Measurements from ENCODE around the gene RAD23A. TPM values are rescaled to one million over a fixed set of nuclear protein-coding genes. Genes with fewer than 3 reads are reported as not detected.
"Not testable (repeated sequence)": the region's sequence is repeated elsewhere in the genome, so short reads cannot be mapped to it uniquely, and the experiment has no call there.

RAD23A gene
- total RNA-seq, 2 donors from 2014 or later: 53.7 to 94.6 TPM

- no peak overlapping the region for H3K4me3 ChIP-seq
- DNase-seq (no peak), ATAC-seq (no peak)
- no peaks in the 10 kb centered on the region for H3K9me3 ChIP-seq
- no peaks in the 10 kb centered on the region for H3K27me3 ChIP-seq
- 59 to 66% methylated on average over 11 to 12 of the region's 12 CpGs for WGBS, 2 donors
- TF ChIP-seq CTCF (IDR thresholded peaks at IDR 0.05) (no peak), POLR2A (IDR thresholded peaks at IDR 0.05) (no peak)
- H3K27ac ChIP-seq: peak overlapping the region in 1 of 4 donors; percentile 0
- intact Hi-C loops (cut with DNase I): no loop called here
- peaks cover 1 to 20% of the 10 kb centered on the region in 2 donors for H3K36me3 ChIP-seq (replicated peaks in 1 of 2; ENCODE audit: insufficient read depth in 1 of 2, low read depth in 2 of 2)
- H3K4me1 ChIP-seq: peaks cover 38% of the 10 kb centered on the region
These were observed 8.3 kb downstream of the RAD23A start for GRCh38 chr19:12953799-12954611.

GRCh38 chr19:12954612-12954962 lies 8.9 kb downstream of the RAD23A start:
- DNase-seq: no peak
- 39% methylated on average over 1 of the region's 1 CpG; no CpG with 5 or more reads in 1 of the 2 donors for WGBS, 2 donors
- no peak for ATAC-seq
- Histone ChIP-seq H3K27me3 (no peaks in the 10 kb centered on the region), H3K4me1 (peaks cover 38% of the 10 kb centered on the region), H3K4me3 (no peak overlapping the region), H3K36me3 (replicated peaks in 1 of 2; ENCODE audit: insufficient read depth in 1 of 2, low read depth in 2 of 2) (peaks cover 0 to 16% of the 10 kb centered on the region in 2 donors), H3K27ac (peak overlapping the region in 1 of 4 donors; percentile 0), H3K9me3 (no peaks in the 10 kb centered on the region)
- intact Hi-C loops (cut with DNase I): no loop called here
- TF ChIP-seq CTCF (IDR thresholded peaks at IDR 0.05) (no peak), POLR2A (IDR thresholded peaks at IDR 0.05) (no peak)

GRCh38 chr19:12955575-12955974 lies 9.9 kb downstream of the RAD23A start:
- peaks cover 38% of the 10 kb centered on the region for H3K4me1 ChIP-seq
- 87 to 100% methylated on average over 5 to 9 of the region's 9 CpGs for WGBS, 2 donors

GRCh38 chr19:12955996-12956395 lies 10.3 kb downstream of the RAD23A start:
- H3K27me3 ChIP-seq: no peaks in the 10 kb centered on the region
- no peak for TF ChIP-seq CTCF (IDR thresholded peaks at IDR 0.05)
- no peak for TF ChIP-seq POLR2A (IDR thresholded peaks at IDR 0.05)
- DNase-seq: no peak
- intact Hi-C loops (cut with DNase I): no loop called here
- no peaks in the 10 kb centered on the region for H3K9me3 ChIP-seq
- no peak for ATAC-seq
- peaks cover 38% of the 10 kb centered on the region for H3K4me1 ChIP-seq
- peak overlapping the region in 3 of 4 donors; percentile 81 to 91 (median 90) for H3K27ac ChIP-seq
- peak overlapping the region; percentile 67 to 96 for H3K4me3 ChIP-seq
- WGBS, 2 donors: 28 to 40% methylated on average over 4 to 12 of the region's 12 CpGs
- H3K36me3 ChIP-seq (replicated peaks in 1 of 2; ENCODE audit: insufficient read depth in 1 of 2, low read depth in 2 of 2): peaks cover 0 to 6% of the 10 kb centered on the region in 2 donors

More at GRCh38 chr19:12955575-12955974, 9.9 kb downstream of the RAD23A start:
- DNase-seq; H3K36me3 ChIP-seq (replicated peaks in 1 of 2; ENCODE audit: insufficient read depth in 1 of 2, low read depth in 2 of 2); intact Hi-C loops (cut with DNase I); H3K4me3 ChIP-seq; H3K27me3 ChIP-seq; ATAC-seq; H3K9me3 ChIP-seq: not testable (repeated sequence)
- peak overlapping the region in 1 of 4 donors; percentile 12 for H3K27ac ChIP-seq

GRCh38 chr19:12956446-12957388 lies 11.1 kb downstream of the RAD23A start, which contains the start of gene GADD45GIP1:
TSS of gene GADD45GIP1 (minus strand) at chr19:12957223. CDS start at chr19:12957212, 11 bp downstream.
- no peaks in the 10 kb centered on the region for H3K27me3 ChIP-seq
- intact Hi-C loops (cut with DNase I): no loop called here
- H3K36me3 ChIP-seq (replicated peaks in 1 of 2; ENCODE audit: insufficient read depth in 1 of 2, low read depth in 2 of 2): peaks cover 0 to 6% of the 10 kb centered on the region in 2 donors
- H3K27ac ChIP-seq: peak within 1 kb of the TSS; percentile 64 to 91 (median 86)
- DNase-seq (peak; percentile 80 to 85 (median 80)), ATAC-seq (peak; percentile 96)
- WGBS, 2 donors: 4 to 7% methylated on average over 40 to 70 of the region's 84 CpGs
- H3K4me1 ChIP-seq: peaks cover 38% of the 10 kb centered on the region
- peak within 1 kb of the TSS; percentile 67 to 96 for H3K4me3 ChIP-seq
- no peaks in the 10 kb centered on the region for H3K9me3 ChIP-seq
- TF ChIP-seq CTCF (IDR thresholded peaks at IDR 0.05) (peak in 1 of 7 experiments; percentile 3), POLR2A (IDR thresholded peaks at IDR 0.05) (peak; percentile 52 to 73 (median 73))

All from body of pancreas (tissue), 4 donors.